GM12801 (cell line): Measurements from ENCODE around the gene TENT5A.

Experiments used
- CTCF ChIP-seq: IDR thresholded peaks from one replicate; pipeline ENCODE4 v1.5.1; 2011; ENCODE audit warnings: control low read depth; ENCODE audit not compliant: insufficient read length; ENCODE audit errors: extremely low read depth

Gene TENT5A

DNA sequence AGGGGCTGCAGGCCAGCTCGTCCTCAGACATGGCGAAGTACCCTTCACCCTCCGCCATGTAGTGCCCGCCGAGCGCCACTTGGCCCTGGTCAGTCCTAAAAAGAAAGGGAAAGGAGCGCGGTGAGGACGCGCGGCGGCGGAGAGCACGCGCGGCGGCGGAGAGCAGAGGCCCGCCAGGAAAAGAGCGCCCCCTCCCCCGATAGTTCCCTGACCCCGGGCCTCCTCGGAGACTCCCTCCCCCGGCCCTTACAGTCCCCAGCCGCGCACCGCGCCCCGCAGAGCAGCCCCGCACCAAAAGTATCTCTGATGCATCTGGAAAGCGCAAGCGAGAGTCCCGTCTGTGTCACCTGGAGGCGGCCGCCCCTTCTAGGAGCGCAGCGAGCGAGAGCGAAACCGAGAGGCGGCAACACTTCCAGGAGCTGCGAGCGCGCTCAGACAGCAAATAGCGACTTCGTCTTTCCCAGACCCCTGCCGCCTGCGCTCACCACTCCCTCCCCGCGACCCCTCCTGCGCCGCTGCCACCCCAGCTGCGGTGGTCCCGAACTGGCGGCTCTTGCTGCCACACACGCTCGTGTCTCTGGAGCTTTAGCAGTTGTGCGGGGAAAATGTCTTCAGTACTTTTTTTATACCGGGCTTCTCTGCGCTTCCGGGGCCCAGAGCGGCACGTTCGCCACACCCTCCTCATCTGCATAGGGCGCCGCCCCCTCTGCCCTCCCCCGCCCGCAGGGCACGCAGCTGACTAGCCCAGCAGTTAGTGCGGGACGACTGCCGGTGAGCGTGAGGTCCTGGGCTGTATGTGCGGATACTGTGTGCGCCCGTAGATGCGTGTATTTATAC lies at the start of gene TENT5A:
TENT5A (minus strand) TSS at position 598 of the 837 bp plus-strand sequence; CDS start at position 58, 540 bp downstream.
- TF ChIP-seq CTCF, result no peak

- no peak for TF ChIP-seq CTCF
These were observed 49.0 kb upstream of the TENT5A start for GRCh38 chr6:81801489-81801888.

- no peak for TF ChIP-seq CTCF
These were observed 48.2 kb upstream of the TENT5A start for GRCh38 chr6:81800666-81801065.

- no peak for TF ChIP-seq CTCF
These were observed 46.8 kb upstream of the TENT5A start for GRCh38 chr6:81799323-81799722.

DNA sequence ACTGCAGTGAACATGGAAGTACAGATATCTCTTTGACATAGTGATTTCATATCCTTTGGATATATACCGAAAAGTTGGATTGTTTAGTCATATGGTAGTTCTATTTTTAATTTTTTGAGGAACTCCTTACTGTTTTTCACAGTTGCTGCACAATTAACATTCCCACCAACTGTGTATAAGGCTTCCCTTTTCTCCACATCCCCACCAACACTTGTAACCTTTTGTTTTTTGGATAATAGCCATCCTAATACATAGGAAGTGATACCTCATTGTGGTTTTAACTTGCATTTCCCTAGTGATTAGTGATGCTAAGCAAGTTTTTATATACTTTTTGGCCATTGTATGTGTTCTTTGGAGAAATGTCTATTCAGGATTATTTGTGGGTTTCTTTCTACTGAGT lies 45.1 kb upstream of the TENT5A start:
- no peak for TF ChIP-seq CTCF

DNA sequence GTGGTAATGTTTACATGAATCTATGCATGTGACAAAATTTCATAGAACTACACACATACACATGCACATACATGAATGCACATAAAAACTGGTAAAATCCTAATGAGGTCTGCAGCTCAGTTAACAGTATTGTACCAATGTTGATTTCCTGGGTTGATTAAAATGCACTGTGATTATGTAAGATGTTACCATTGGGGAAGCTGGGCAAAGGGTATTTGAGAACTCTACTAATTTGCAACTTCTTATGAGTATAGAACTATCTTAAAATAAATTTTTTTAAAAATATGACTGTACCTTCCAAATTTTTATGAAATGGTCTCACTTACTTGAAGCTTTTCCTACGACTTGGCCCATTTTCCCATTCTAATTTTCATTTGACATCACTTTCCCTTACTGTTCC lies 43.4 kb upstream of the TENT5A start:
- no peak for TF ChIP-seq CTCF

- no peak for TF ChIP-seq CTCF
These were observed 41.5 kb upstream of the TENT5A start for GRCh38 chr6:81793821-81794475.
